Glomerular endothelial cell (primary cell): ENCODE data around the gene TMEM178A. TPM values are rescaled to one million over a fixed set of nuclear protein-coding genes. Genes with fewer than 3 reads are reported as not detected.

Source experiments
- DNase-seq: peaks from one replicate; pipeline ENCODE4 v3.0.0-alpha.2; 2011; ENCODE audit warnings: low read depth, low spot score; ENCODE audit errors: extremely low read depth
- total RNA-seq: library from RNA; depleted of rRNA; stranded (reverse); fragments of >200 nt; gene quantifications from 2 replicates; pipeline ENCODE4 v1.2.3, GENCODE V29; 2015

The TMEM178A gene
- total RNA-seq, 1 donor from 2014 or later = 1.9 TPM

DNA sequence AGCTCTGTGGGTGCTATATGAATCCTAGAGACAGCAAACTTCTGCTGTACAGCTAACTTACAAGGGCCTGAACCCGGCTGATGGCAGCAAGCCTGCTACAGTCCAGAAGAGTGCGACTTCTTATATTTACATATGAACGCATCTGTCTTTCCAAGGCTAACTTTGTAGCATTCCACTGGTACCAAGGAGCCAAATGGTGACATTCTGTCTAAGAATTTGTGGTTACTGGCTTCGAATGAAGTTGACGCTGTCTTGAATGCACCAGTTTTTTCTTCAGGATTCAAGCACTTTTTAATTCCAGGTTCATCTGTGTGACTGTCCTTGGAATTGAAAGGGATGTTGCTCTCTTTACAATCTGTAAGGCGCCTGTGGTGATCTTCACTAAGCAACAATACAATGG is 70.9 kb downstream of the TMEM178A start:
- DNase-seq = no peak

DNA sequence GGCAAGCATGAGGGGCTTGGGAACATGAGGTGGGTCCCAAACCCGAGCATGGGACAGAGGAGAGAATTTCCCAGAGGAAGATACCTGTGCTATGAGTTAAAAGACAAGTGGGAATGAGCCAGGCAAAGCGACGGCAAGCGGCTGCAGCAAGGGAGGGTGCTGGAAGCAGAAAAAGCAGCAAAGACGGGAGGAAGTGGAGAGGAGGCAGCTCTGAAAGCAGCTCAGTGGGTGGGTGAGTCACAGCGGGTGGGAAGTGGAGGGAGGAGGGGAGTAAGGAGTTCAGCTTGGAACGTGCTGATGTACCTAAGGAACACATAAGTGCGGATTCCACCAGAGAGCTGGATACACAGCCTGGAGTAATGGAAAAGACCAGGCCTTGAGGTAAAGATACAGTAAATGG is 71.9 kb downstream of the TMEM178A start:
- no peak for DNase-seq

DNA sequence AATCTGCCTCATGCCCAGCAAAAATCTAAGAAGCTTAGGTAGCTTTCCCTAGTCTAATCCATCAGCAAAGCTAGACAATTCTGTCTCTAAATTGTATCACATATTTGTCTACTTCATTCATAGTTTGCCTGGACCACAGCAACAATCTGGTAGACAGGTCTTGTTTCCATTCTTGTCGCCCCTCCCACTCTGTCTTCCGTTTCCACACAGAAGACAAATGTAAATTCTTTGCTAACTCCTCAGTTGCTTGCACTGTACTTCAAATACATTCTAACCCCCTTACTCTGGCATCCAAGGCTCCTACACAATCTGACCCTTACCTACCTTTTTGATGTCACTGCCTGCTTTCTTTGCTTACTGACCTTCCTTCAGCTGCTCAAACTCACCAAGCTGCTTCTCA is 73.2 kb downstream of the TMEM178A start:
- DNase-seq = no peak

DNA sequence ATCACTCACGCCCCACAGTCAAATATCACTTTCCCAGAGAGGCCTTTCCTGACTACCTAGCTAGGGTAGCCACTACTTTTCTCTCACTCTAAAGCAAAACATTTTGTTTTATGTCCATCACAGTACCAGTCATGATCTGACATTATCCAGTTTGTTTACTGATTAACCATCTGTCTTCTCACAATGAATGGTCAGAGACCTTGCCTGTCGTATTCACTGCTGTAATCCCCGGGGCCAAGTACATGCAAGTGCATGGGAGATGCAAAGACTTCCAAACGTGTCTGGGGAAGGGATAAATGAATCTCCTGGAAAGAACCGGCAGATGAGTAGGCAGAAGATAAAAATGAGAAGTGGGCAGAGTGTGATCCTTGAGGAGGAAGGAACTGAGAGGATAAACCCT is 73.7 kb downstream of the TMEM178A start:
- DNase-seq = no peak

DNA sequence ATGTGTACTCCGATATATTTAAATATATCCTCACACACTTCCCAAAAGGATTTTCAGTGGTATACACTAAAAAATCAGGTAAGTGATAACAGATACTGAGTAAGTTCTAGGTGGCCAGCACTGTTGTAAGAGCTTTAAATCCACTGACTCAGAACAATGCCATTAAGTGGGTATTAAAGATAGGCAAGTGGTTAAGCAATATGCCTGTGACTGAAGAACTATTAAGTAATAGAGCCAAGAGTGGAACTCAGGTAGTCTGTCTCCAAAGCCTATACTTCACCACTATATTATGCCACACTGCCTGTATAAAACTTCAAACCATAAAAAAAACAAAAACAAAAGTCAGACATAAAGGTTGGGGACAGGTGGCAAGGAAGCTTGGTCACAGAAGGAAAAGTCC is 76.2 kb downstream of the TMEM178A start:
- DNase-seq = no peak

DNA sequence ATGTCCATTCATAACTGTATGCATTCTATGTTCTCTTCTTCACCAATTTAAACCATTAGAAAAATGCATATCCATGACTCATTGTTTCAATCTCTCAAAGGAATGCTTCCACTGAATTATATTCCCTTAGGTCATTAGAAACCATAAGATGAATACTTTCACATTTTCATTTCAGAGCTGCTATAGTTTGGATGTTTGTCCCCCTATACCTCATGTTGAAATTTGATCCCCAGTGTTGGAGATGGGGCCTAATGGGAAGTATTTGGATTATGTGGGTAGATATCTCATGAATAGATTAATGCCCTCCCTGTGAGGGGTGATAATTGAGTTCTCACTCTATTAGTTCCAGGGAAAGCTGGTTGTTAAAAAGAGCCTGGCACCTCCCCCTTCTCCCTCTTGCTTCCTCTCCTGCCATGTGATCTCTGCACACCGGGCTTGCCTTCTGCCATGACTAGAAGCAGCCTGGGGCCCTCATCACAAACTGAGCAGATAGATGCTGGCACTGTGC is 77.6 kb downstream of the TMEM178A start:
- DNase-seq = no peak

DNA sequence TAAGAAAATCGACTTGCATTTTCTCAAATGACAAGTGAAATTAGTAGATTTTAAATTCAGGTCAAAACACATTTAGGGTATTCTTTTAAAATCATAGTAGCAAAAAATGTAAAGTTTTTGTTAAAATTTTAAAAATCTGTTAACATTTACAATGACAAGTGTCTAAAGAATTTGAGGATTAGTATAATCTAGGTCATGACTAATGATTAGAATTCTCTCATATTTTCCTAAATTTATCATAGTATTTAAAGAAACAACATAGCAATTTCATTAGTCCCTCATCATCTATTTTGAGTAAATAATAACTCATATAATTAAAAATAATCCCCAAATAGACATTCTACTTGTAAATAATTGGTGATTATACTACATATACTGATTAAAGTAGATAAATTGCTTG is 89.7 kb downstream of the TMEM178A start:
- no peak for DNase-seq

DNA sequence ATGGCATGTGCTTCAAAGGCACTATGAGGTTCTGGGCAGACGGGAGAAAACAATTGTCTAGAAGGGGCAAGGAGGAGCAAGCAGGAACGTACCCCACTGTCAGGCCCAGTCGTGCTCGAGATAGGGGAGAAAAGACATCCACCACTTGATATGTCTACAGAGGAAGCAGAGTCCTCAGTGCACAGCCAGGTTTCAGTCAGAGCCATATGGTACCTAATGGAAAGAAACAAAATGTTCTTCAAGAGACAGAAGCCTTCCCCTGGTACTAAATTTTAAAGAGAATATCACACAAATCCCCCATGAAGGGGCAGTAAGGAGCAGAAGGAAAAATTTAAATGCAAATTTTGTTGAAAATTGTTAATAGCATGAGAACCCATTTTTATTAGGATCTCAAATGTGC is 91.4 kb downstream of the TMEM178A start:
- no peak for DNase-seq

DNA sequence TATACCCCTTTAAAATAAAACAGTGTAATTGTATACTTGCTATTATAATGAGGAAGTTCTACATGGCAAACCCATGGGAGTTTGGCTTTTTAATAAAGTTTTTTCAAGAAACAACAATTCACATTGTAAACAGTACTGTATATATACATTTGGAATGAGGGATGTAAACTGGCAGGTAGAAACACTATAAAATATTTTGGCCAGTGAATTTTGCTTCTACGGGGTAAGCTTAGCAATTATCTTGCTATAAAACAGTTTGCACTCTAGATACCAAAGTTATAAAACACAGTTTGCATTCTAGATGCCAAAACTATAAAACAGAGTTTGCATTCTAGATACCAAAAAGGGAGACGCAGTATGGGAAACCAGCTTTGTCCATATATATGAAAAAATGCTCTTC is 96.7 kb downstream of the TMEM178A start:
- DNase-seq = no peak

Other genes starting within 250 kb of the TMEM178A start
- gene MAP4K3, start 228.6 kb upstream of the TMEM178A start, total RNA-seq = 20.4 and 40.7 TPM in 2 replicates
- gene THUMPD2, start 113.3 kb downstream of the TMEM178A start, total RNA-seq = 4.3 and 6.0 TPM in 2 replicates